Measurements from ENCODE around the gene SKOR1. TPM values are rescaled to one million over a fixed set of nuclear protein-coding genes. Genes with fewer than 3 reads are reported as not detected.

Gene SKOR1
- total and polyA plus RNA-seq, 2 of the 8 experiments (the other 6 are each of a cell fraction or from before 2014, with no cell fraction given) = 0.03 to 0.11 TPM

- peaks cover 0 to 28% (median 19%) of the 10 kb centered on the region in 4 experiments; a peak in 6 of 7 replicates for H3K4me1 ChIP-seq (replicated peaks in 1 of 4; ENCODE audit: control insufficient read depth in 3 of 4, insufficient read depth in 4 of 4, low read length in 3 of 4)
- no peak overlapping the region for H3K18ac ChIP-seq (ENCODE audit: extremely low read depth, low read length)
- no peaks in the 10 kb centered on the region for H3K79me2 ChIP-seq (ENCODE audit: control insufficient read depth in 1 of 2, insufficient read depth in 2 of 2, low read length in 2 of 2)
- no peak overlapping the region for H3K14ac ChIP-seq (ENCODE audit: insufficient read length)
- no peaks in the 10 kb centered on the region for H4K20me1 ChIP-seq (replicated peaks in 1 of 2; ENCODE audit: control insufficient read depth in 1 of 2, insufficient read depth in 2 of 2, low read length in 2 of 2)
- no peak overlapping the region for H2BK5ac ChIP-seq (ENCODE audit: low read depth, low read length)
- H4K5ac ChIP-seq (ENCODE audit: insufficient read length, low read depth, low read length) = no peak overlapping the region
- no peak overlapping the region for H4K8ac ChIP-seq (ENCODE audit: extremely low read depth, insufficient read depth, low read length)
- no peaks in the 10 kb centered on the region for H3K36me3 ChIP-seq (ENCODE audit: control insufficient read depth in 2 of 4, insufficient read depth in 4 of 4, low read length in 3 of 4)
- POLR2A ChIA-PET (ENCODE audit: partially characterized antibody) = no interaction called here
- H2BK12ac ChIP-seq (ENCODE audit: low read depth, low read length) = 0 out of 2 replicates have a peak overlapping the region, but pooled peaks have one; percentile 9
- no peak overlapping the region for H2AK5ac ChIP-seq (ENCODE audit: low read depth, low read length)
- no peaks in the 10 kb centered on the region; a peak in 2 of 7 replicates for H3K27me3 ChIP-seq (replicated peaks in 1 of 4; ENCODE audit: control insufficient read depth in 3 of 4, extremely low read depth in 1 of 4, insufficient read depth in 3 of 4, low read length in 3 of 4)
- H2BK20ac ChIP-seq (ENCODE audit: low read length) = no peak overlapping the region
- no peak overlapping the region for H3K56ac ChIP-seq (replicated peaks; ENCODE audit: insufficient read length, low read depth, low read length)
- WGBS, 2 experiments (ENCODE audit: extremely low coverage in 1 of 2, insufficient coverage in 1 of 2, insufficient read length in 1 of 2, insufficient replicate concordance in 2 of 2, low coverage in 1 of 2, low lambda C conversion rate in 2 of 2, missing lambda C conversion rate in 1 of 2) = 97% methylated on average over 5 of the region's 5 CpGs; no CpG with 5 or more reads in 1 of the 2 experiments
- no peaks in the 10 kb centered on the region for H3K23me2 ChIP-seq (ENCODE audit: low read depth, low read length)
- no peaks in the 10 kb centered on the region for H3K79me1 ChIP-seq (ENCODE audit: low read depth, low read length)
- no peak overlapping the region for H3K23ac ChIP-seq (ENCODE audit: insufficient read length)
- H3K4ac ChIP-seq (replicated peaks; ENCODE audit: insufficient read length, low read depth, low read length) = no peak overlapping the region
- no peak overlapping the region for H3K9ac ChIP-seq (replicated peaks in 1 of 4; ENCODE audit: extremely low read depth in 1 of 4, low read depth in 3 of 4, low read length in 3 of 4)
- H3K9me3 ChIP-seq (ENCODE audit: insufficient read depth in 2 of 2, low read depth in 1 of 2, low read length in 1 of 2) = no peaks in the 10 kb centered on the region
- peak overlapping the region; percentile 23 for H4K91ac ChIP-seq (replicated peaks; ENCODE audit: insufficient read length, low read length)
- no peak overlapping the region for H3K4me2 ChIP-seq (ENCODE audit: insufficient read depth in 1 of 2, low read depth in 2 of 2, low read length in 2 of 2)
- no peak overlapping the region for H3K4me3 ChIP-seq (ENCODE audit: extremely low read depth in 1 of 4, insufficient read depth in 2 of 4, low read depth in 3 of 4, low read length in 4 of 4)
- no peak for TF ChIP-seq HDAC2 (IDR thresholded peaks at IDR 0.05; ENCODE audit: borderline replicate concordance in 1 of 2, low read depth in 2 of 2, low read length in 2 of 2)
- FAIRE-seq = no peak
- H3K27ac ChIP-seq (ENCODE audit: low read depth, low read length) = no peak overlapping the region
- no peak for DNase-seq (ENCODE audit: low read depth in 1 of 2, low spot score in 2 of 2)
- no peak overlapping the region for H2AFZ ChIP-seq (ENCODE audit: low read length)
- CTCF ChIA-PET (ENCODE audit: partially characterized antibody) = interaction anchor here (0.5 to 1.0 kb wide), 3 partner anchors 212 to 350 kb away, joined by 3 read pairs; no protein-coding TSS in a partner anchor
- H2BK15ac ChIP-seq (ENCODE audit: low read length) = 0 out of 2 replicates have a peak overlapping the region, but pooled peaks have one; percentile 46
- H2BK120ac ChIP-seq (replicated peaks; ENCODE audit: low read depth, low read length) = no peak overlapping the region
These were observed 18.2 kb upstream of the SKOR1 start for GRCh38 chr15:67807141-67807540.
